KMS-11 (cell line): Measurements from ENCODE around the gene ICE2.

Experiments
- H2AFZ ChIP-seq: fragments of 200-600 bp; sonication (generic); 2 replicates; pipeline ENCODE4 v1.6.1; 2016; ENCODE audit warnings: antibody characterized with exemption, mixed run types, low read depth
- H3K27ac ChIP-seq: fragments of 200-600 bp; sonication (generic); 2 replicates; pipeline ENCODE4 v1.6.1; 2016; ENCODE audit warnings: mild to moderate bottlenecking, mixed run types
- H3K27me3 ChIP-seq: fragments of 200-600 bp; sonication (generic); 2 replicates; pipeline ENCODE4 v1.6.1; 2017; ENCODE audit warnings: mild to moderate bottlenecking, low read depth, mixed run types, moderate library complexity; ENCODE audit not compliant: insufficient read depth
- H3K36me3 ChIP-seq: fragments of 200-600 bp; sonication (generic); 2 replicates; pipeline ENCODE4 v1.6.1; 2017; ENCODE audit warnings: mild to moderate bottlenecking, mixed run types; ENCODE audit not compliant: insufficient read depth
- H3K4me1 ChIP-seq: fragments of 200-600 bp; sonication (generic); 2 replicates; pipeline ENCODE4 v1.6.1; 2016; ENCODE audit warnings: mild to moderate bottlenecking, low read depth, mixed run types; ENCODE audit not compliant: poor library complexity, severe bottlenecking
- H3K4me2 ChIP-seq: fragments of 200-600 bp; sonication (generic); 2 replicates; pipeline ENCODE4 v1.7.0; 2016; ENCODE audit warnings: mild to moderate bottlenecking, mixed run types
- H3K4me3 ChIP-seq: fragments of 200-600 bp; sonication (generic); IDR thresholded peaks from 2 replicates; pipeline ENCODE4 v1.6.1; 2017; ENCODE audit warnings: low read depth, low read length, mixed read lengths; ENCODE audit not compliant: insufficient read depth
- H3K79me2 ChIP-seq: fragments of 200-600 bp; sonication (generic); 2 replicates; pipeline ENCODE4 v1.6.1; 2016; ENCODE audit warnings: low read depth, mixed run types; ENCODE audit not compliant: insufficient read depth
- H3K9ac ChIP-seq: fragments of 200-600 bp; sonication (generic); 2 replicates; pipeline ENCODE4 v1.6.1; 2016; ENCODE audit warnings: mild to moderate bottlenecking, mixed run types
- H4K20me1 ChIP-seq: fragments of 200-600 bp; sonication (generic); 2 replicates; pipeline ENCODE4 v1.6.1; 2016; ENCODE audit warnings: mild to moderate bottlenecking, mixed run types; ENCODE audit not compliant: insufficient read depth
- TF ChIP-seq, protein P1 (sequence below): fragments of 200-600 bp; sonication (generic); conservative IDR thresholded peaks from 2 replicates; pipeline ENCODE4 v1.6.1; 2017; ENCODE audit warnings: low read depth, mild to moderate bottlenecking, antibody characterized with exemption, low read length, moderate library complexity, mixed read lengths

ICE2 gene

DNA sequence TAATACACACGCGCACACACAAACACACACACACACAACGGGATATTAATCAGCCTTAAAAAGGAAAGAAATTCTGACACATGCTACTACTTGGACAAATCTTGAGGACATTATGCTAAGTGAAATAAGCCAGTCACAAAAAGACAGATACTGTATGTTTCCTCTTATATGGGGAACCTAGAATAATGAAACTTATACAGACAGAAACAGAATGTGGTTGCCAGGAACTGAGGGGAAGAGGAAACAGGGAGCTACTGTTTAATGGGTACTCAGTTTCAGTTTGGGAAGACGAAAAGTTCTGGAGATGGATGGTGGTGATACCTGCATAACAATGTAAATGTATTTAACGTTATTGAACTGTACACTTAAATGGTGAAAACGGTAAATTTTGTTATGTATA lies 20.2 kb downstream of the ICE2 start:
- Histone ChIP-seq H3K36me3 (no peaks in the 10 kb centered on the region), H3K4me3 (no peak overlapping the region), H3K27ac (no peak overlapping the region)

DNA sequence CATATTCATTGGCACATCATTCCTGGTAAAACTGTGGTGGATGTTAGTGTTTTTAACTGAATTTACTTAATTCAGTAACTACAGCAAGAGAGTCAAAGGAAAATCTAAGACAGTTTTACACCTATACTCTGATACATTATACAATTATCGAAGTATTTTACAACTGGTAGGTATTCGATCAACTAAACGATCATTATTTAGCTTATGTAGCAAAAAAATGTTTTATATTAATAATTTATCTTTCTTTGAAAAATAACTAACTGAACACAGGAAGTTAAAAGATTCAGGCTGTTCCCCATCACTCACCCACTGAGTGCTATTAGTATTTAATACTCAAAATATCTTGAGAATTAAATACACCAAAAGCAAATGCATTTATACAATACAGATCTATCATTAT lies 21.0 kb downstream of the ICE2 start:
- TF ChIP-seq, protein P1, sequence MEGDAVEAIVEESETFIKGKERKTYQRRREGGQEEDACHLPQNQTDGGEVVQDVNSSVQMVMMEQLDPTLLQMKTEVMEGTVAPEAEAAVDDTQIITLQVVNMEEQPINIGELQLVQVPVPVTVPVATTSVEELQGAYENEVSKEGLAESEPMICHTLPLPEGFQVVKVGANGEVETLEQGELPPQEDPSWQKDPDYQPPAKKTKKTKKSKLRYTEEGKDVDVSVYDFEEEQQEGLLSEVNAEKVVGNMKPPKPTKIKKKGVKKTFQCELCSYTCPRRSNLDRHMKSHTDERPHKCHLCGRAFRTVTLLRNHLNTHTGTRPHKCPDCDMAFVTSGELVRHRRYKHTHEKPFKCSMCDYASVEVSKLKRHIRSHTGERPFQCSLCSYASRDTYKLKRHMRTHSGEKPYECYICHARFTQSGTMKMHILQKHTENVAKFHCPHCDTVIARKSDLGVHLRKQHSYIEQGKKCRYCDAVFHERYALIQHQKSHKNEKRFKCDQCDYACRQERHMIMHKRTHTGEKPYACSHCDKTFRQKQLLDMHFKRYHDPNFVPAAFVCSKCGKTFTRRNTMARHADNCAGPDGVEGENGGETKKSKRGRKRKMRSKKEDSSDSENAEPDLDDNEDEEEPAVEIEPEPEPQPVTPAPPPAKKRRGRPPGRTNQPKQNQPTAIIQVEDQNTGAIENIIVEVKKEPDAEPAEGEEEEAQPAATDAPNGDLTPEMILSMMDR = no peak
- Histone ChIP-seq H2AFZ (no peak overlapping the region), H3K27me3 (no peaks in the 10 kb centered on the region), H3K9ac (no peak overlapping the region), H3K4me1 (no peaks in the 10 kb centered on the region), H3K4me2 (no peak overlapping the region), H3K27ac (no peak overlapping the region), H3K79me2 (no peaks in the 10 kb centered on the region), H3K36me3 (no peaks in the 10 kb centered on the region), H4K20me1 (0 out of 2 replicates have a peak, but pooled peaks cover 7% of the 10 kb centered on the region), H3K4me3 (no peak overlapping the region)

More for the DNA sequence above, 20.2 kb downstream of the ICE2 start:
- H3K79me2 ChIP-seq = no peaks in the 10 kb centered on the region
- no peak overlapping the region for H3K4me2 ChIP-seq
- H4K20me1 ChIP-seq = 0 out of 2 replicates have a peak, but pooled peaks cover 7% of the 10 kb centered on the region
- TF ChIP-seq, protein P1 = no peak
- no peak overlapping the region for H3K9ac ChIP-seq
- H3K27me3 ChIP-seq = no peaks in the 10 kb centered on the region
- H3K4me1 ChIP-seq = no peaks in the 10 kb centered on the region
- H2AFZ ChIP-seq = no peak overlapping the region

DNA sequence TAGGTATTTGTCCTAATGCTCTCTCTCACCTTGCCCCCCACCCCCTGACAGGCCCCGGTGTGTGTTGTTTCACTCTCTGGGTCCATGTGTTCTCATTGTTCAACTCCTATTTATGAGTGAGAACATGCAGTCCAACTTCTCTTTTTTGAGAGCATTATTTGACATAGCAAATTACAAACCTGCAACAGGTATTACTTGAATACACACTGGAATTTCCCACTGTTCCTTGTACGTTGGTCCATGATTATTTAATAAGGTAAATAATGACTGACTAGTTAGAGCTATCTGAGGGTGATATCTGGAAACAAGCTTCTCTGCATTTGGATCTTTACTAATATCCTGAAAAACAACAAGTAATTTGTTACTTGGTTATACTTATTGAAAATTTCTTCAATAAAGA lies 24.1 kb downstream of the ICE2 start:
- H4K20me1 ChIP-seq = 0 out of 2 replicates have a peak, but pooled peaks cover 7% of the 10 kb centered on the region
- H3K4me1 ChIP-seq = no peaks in the 10 kb centered on the region
- no peak overlapping the region for H3K27ac ChIP-seq
- no peaks in the 10 kb centered on the region for H3K79me2 ChIP-seq
- no peaks in the 10 kb centered on the region for H3K27me3 ChIP-seq
- H2AFZ ChIP-seq = no peak overlapping the region
- no peak overlapping the region for H3K4me3 ChIP-seq
- TF ChIP-seq, protein P1 = no peak
- no peaks in the 10 kb centered on the region for H3K36me3 ChIP-seq
- H3K4me2 ChIP-seq = no peak overlapping the region
- H3K9ac ChIP-seq = no peak overlapping the region

DNA sequence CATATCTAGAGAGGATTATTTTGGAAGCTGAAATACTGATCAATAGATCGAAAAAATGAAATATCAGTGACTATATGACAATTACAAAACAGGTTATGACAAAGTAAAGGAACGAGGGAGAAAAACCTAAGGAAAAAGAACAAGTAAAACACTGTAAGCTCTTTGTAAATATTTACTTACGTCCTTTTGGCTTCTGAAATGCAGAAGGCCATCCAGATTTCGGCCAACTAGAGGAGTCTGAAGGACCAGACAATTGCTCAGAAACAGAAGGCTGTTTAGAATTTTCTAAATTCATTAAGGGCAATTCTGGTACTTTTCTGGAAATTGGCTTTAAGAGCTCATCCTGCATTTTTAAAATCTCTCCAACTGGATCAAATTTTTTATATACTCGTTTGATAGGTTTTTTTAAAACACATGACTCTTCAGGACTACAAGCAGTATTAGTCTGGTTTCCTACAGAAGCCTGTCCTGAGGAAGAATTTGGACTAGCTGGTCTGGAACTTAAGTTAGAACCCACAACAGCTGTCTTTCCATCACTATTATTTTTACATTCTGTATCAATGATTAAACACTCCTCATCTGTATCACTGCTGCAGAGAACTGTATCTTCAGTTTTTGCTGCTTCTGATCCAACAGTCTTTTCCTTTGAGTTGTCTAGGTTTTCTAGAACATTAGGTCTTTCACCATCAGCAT lies 30.1 kb downstream of the ICE2 start:
- Histone ChIP-seq H3K4me1 (no peaks in the 10 kb centered on the region), H3K27me3 (no peaks in the 10 kb centered on the region), H3K36me3 (no peaks in the 10 kb centered on the region), H3K9ac (no peak overlapping the region), H3K27ac (no peak overlapping the region), H3K4me2 (no peak overlapping the region), H2AFZ (no peak overlapping the region), H3K79me2 (no peaks in the 10 kb centered on the region), H3K4me3 (no peak overlapping the region), H4K20me1 (no peaks in the 10 kb centered on the region)
- TF ChIP-seq, protein P1 = no peak
